H9 (cell line): Measurements from ENCODE around the gene HECTD1. TPM values are rescaled to one million over a fixed set of nuclear protein-coding genes. Genes with fewer than 3 reads are reported as not detected.

Experiments used
- DNase-seq: peaks from one replicate; pipeline ENCODE4 v3.0.0-alpha.2; 2017
- H2AFZ ChIP-seq: one replicate; pipeline ENCODE4 v1.6.1; 2013; ENCODE audit warnings: mild to moderate bottlenecking, low read length, control low read depth, moderate library complexity
- H2AK5ac ChIP-seq: 2 replicates; pipeline ENCODE4 v1.6.1; 2013; ENCODE audit warnings: low read length, control low read depth, mixed read lengths; ENCODE audit not compliant: insufficient read length
- H2BK120ac ChIP-seq: one replicate; pipeline ENCODE4 v1.6.1; 2013; ENCODE audit warnings: low read depth, mild to moderate bottlenecking, low read length, control low read depth, inconsistent platforms; ENCODE audit not compliant: poor library complexity, severe bottlenecking
- H2BK12ac ChIP-seq: 2 replicates; pipeline ENCODE4 v1.6.1; 2013; ENCODE audit warnings: low read length, control low read depth, mixed read lengths, low read depth; ENCODE audit not compliant: insufficient read length
- H2BK15ac ChIP-seq: 2 replicates; pipeline ENCODE4 v1.6.1; 2013; ENCODE audit warnings: low read depth, low read length, control low read depth
- H2BK20ac ChIP-seq: one replicate; pipeline ENCODE4 v1.6.1; 2013; ENCODE audit warnings: low read depth, mild to moderate bottlenecking, low read length, control low read depth, inconsistent platforms; ENCODE audit not compliant: poor library complexity, severe bottlenecking
- H2BK5ac ChIP-seq: 2 replicates; pipeline ENCODE4 v1.6.1; 2013; ENCODE audit warnings: low read length, control low read depth, mixed read lengths; ENCODE audit not compliant: insufficient read length
- H3K14ac ChIP-seq: 2 replicates; pipeline ENCODE4 v1.6.1; 2013; ENCODE audit warnings: low read length, control low read depth; ENCODE audit not compliant: insufficient read depth
- H3K18ac ChIP-seq: 2 replicates; pipeline ENCODE4 v1.6.1; 2013; ENCODE audit warnings: low read depth, mild to moderate bottlenecking, mixed read lengths, low read length, control low read depth; ENCODE audit not compliant: insufficient read length
- H3K23ac ChIP-seq: 2 replicates; pipeline ENCODE4 v1.6.1; 2013; ENCODE audit warnings: low read length, control low read depth, mixed read lengths, low read depth; ENCODE audit not compliant: insufficient read length
- H3K23me2 ChIP-seq: 2 replicates; pipeline ENCODE4 v1.6.1; 2013; ENCODE audit warnings: low read depth, mild to moderate bottlenecking, mixed read lengths, low read length, control low read depth; ENCODE audit not compliant: insufficient read length, poor library complexity, severe bottlenecking
- H3K27ac ChIP-seq: 2 replicates; pipeline ENCODE4 v1.5.1; 2013; ENCODE audit warnings: low read length, control low read depth, mixed read lengths, low read depth; ENCODE audit not compliant: insufficient read length
- H3K27me3 ChIP-seq: 2 replicates; pipeline ENCODE4 v1.6.1; 2013; ENCODE audit warnings: low read length, control low read depth, inconsistent platforms; ENCODE audit not compliant: insufficient read depth
- H3K4ac ChIP-seq: 2 replicates; pipeline ENCODE4 v1.6.1; 2013; ENCODE audit warnings: low read depth, mild to moderate bottlenecking, control low read depth, inconsistent platforms, low read length, moderate library complexity
- H3K4me1 ChIP-seq: 2 replicates; pipeline ENCODE4 v1.6.1; 2013; ENCODE audit warnings: low read length, control low read depth, inconsistent platforms; ENCODE audit not compliant: insufficient read depth
- H3K4me2 ChIP-seq: 2 replicates; pipeline ENCODE4 v1.6.1; 2013; ENCODE audit warnings: low read length, control low read depth, mixed read lengths; ENCODE audit not compliant: insufficient read length, insufficient read depth
- H3K56ac ChIP-seq: 2 replicates; pipeline ENCODE4 v1.6.1; 2013; ENCODE audit warnings: low read depth, mild to moderate bottlenecking, mixed read lengths, low read length, control low read depth; ENCODE audit not compliant: insufficient read length
- H3K79me1 ChIP-seq: 2 replicates; pipeline ENCODE4 v1.6.1; 2013; ENCODE audit warnings: low read depth, mild to moderate bottlenecking, moderate library complexity, low read length, control low read depth, inconsistent platforms; ENCODE audit not compliant: insufficient read depth, poor library complexity, severe bottlenecking
- H3K79me2 ChIP-seq: 2 replicates; pipeline ENCODE4 v1.6.1; 2013; ENCODE audit warnings: low read length, control low read depth, inconsistent platforms; ENCODE audit not compliant: insufficient read depth
- H3K9ac ChIP-seq: 2 replicates; pipeline ENCODE4 v1.6.1; 2013; ENCODE audit warnings: low read length, control low read depth, mixed read lengths; ENCODE audit not compliant: insufficient read length; ENCODE audit errors: extremely low read depth
- H3K9me3 ChIP-seq: one replicate; pipeline ENCODE4 v1.6.1; 2013; ENCODE audit warnings: low read depth, low read length, inconsistent platforms; ENCODE audit not compliant: control insufficient read depth
- H3T11ph ChIP-seq: one replicate; pipeline ENCODE4 v1.6.1; 2013; ENCODE audit warnings: mild to moderate bottlenecking, low read length, control low read depth, inconsistent platforms
- H4K20me1 ChIP-seq: one replicate; pipeline ENCODE4 v1.6.1; 2013; ENCODE audit not compliant: control insufficient read depth, insufficient read length, insufficient read depth
- H4K5ac ChIP-seq: 2 replicates; pipeline ENCODE4 v1.6.1; 2013; ENCODE audit warnings: low read depth, mild to moderate bottlenecking, mixed read lengths, low read length, control low read depth; ENCODE audit not compliant: insufficient read length
- H4K8ac ChIP-seq: replicated peaks from 2 replicates; pipeline ENCODE4 v1.6.1; 2013; ENCODE audit warnings: low read length, control low read depth, mixed read lengths, low read depth; ENCODE audit not compliant: insufficient read length
- H4K91ac ChIP-seq: 2 replicates; pipeline ENCODE4 v1.6.1; 2013; ENCODE audit warnings: low read depth, mild to moderate bottlenecking, moderate library complexity, mixed read lengths, low read length, control low read depth; ENCODE audit not compliant: insufficient read length
- H3K27ac Mint-ChIP-seq, 3 experiments: 2 replicates in 2 of 3; 3 replicates in 1 of 3; pipeline ENCODE4 v1.8.0; 2020 to 2021; ENCODE audit warnings: mixed read lengths in 3 of 3, mild to moderate bottlenecking in 1 of 3, moderate library complexity in 1 of 3
- H3K27me3 Mint-ChIP-seq: 2 replicates; pipeline ENCODE4 v1.8.0; 2021; ENCODE audit warnings: low read depth, mild to moderate bottlenecking, moderate library complexity, mixed read lengths
- H3K36me3 Mint-ChIP-seq, 3 experiments: 2 replicates in 2 of 3; 3 replicates in 1 of 3; pipeline ENCODE4 v1.8.0; 2020 to 2021; ENCODE audit warnings: low read depth in 3 of 3, mixed read lengths in 3 of 3; ENCODE audit not compliant: insufficient read depth in 1 of 3
- H3K4me1 Mint-ChIP-seq, 2 experiments: 2 replicates each; pipeline ENCODE4 v1.8.0; 2020; ENCODE audit warnings: mixed read lengths in 2 of 2
- H3K4me3 Mint-ChIP-seq, 2 experiments: 2 replicates in 1 of 2; 3 replicates in 1 of 2; pipeline ENCODE4 v1.8.0; 2020 to 2021; ENCODE audit warnings: mild to moderate bottlenecking in 2 of 2, mixed read lengths in 2 of 2, moderate library complexity in 1 of 2
- H3K9me3 Mint-ChIP-seq, 2 experiments: 2 replicates in 1 of 2; 3 replicates in 1 of 2; pipeline ENCODE4 v1.8.0; 2020; ENCODE audit warnings: mild to moderate bottlenecking in 2 of 2, mixed read lengths in 2 of 2, moderate library complexity in 1 of 2
- WGBS: extraction: QIAGEN DNeasy Blood & Tissue Kit; methylation state at CpG from one replicate; pipeline ENCODE4 v1.1.7; 2013; ENCODE audit warnings: missing lambda C conversion rate, low lambda C conversion rate, mixed read lengths; ENCODE audit not compliant: insufficient read length; ENCODE audit errors: extremely low coverage; 5-methylcytosine and 5-hydroxymethylcytosine counted together
- total RNA-seq: library from RNA; stranded (reverse); gene quantifications from 2 replicates; pipeline ENCODE4 v1.2.1, GENCODE V29; 2021
- TF ChIP-seq, protein P1 (sequence below): fragments of 200-600 bp; sonication (generic); conservative IDR thresholded peaks from 3 replicates; pipeline ENCODE4 v1.8.0; 2021; ENCODE audit warnings: antibody characterized with exemption, mild to moderate bottlenecking

Gene HECTD1
- total RNA-seq, 1 experiment from 2014 or later = 135 TPM

DNA sequence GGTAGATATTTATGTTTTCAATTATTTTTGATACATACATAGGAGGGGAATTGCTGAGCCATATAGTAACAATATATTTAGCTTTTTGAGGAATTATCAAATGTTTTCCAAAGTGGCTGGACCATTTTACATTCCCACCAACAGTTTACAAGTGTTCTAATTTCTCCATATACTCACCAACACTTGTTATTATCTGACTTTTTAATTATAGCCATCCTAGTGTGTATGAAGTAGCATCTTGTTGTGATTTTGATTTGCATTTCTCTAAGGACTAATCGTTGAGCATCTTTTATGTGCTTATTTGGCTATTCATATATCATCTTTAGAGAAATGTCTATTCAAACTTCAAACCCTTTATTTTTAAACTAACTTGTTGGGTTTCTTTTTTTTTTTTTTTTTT is 17.2 kb upstream of the HECTD1 start:
- H2AFZ ChIP-seq = no peak overlapping the region
- Mint-ChIP-seq H3K36me3 (no peaks in the 10 kb centered on the region), H3K27me3 (no peaks in the 10 kb centered on the region), H3K9me3 (no peaks in the 10 kb centered on the region), H3K4me1 (peaks cover 3% of the 10 kb centered on the region in 2 experiments), H3K27ac (no peak overlapping the region), H3K4me3 (no peak overlapping the region)
- no peaks in the 10 kb centered on the region for H3K23me2 ChIP-seq
- no peaks in the 10 kb centered on the region for H3K79me1 ChIP-seq
- H3K14ac ChIP-seq = no peak overlapping the region
- H3K79me2 ChIP-seq = no peaks in the 10 kb centered on the region
- H3K56ac ChIP-seq = no peak overlapping the region
- H3K4me1 ChIP-seq = peaks cover 3% of the 10 kb centered on the region; the same call in 1 of the 2 replicates
- H4K20me1 ChIP-seq = no peaks in the 10 kb centered on the region
- no peak overlapping the region for H3K9ac ChIP-seq
- H2BK120ac ChIP-seq = no peak overlapping the region
- no CpG with 5 or more reads among the region's 1 CpG for WGBS
- H3K18ac ChIP-seq = no peak overlapping the region
- no peak overlapping the region for H3K4me2 ChIP-seq
- H3K27ac ChIP-seq = no peak overlapping the region
- H2AK5ac ChIP-seq = no peak overlapping the region
- no peak overlapping the region for H2BK5ac ChIP-seq
- no peak overlapping the region for H4K8ac ChIP-seq
- no peak overlapping the region for H4K91ac ChIP-seq
- H3K27me3 ChIP-seq = no peaks in the 10 kb centered on the region
- H3K4ac ChIP-seq = no peak overlapping the region
- H2BK20ac ChIP-seq = no peak overlapping the region
- H4K5ac ChIP-seq = no peak overlapping the region
- TF ChIP-seq, protein P1, sequence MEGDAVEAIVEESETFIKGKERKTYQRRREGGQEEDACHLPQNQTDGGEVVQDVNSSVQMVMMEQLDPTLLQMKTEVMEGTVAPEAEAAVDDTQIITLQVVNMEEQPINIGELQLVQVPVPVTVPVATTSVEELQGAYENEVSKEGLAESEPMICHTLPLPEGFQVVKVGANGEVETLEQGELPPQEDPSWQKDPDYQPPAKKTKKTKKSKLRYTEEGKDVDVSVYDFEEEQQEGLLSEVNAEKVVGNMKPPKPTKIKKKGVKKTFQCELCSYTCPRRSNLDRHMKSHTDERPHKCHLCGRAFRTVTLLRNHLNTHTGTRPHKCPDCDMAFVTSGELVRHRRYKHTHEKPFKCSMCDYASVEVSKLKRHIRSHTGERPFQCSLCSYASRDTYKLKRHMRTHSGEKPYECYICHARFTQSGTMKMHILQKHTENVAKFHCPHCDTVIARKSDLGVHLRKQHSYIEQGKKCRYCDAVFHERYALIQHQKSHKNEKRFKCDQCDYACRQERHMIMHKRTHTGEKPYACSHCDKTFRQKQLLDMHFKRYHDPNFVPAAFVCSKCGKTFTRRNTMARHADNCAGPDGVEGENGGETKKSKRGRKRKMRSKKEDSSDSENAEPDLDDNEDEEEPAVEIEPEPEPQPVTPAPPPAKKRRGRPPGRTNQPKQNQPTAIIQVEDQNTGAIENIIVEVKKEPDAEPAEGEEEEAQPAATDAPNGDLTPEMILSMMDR = no peak
- no peaks in the 10 kb centered on the region for H3K9me3 ChIP-seq
- H2BK15ac ChIP-seq = no peak overlapping the region
- no peak for DNase-seq
- no peak overlapping the region for H2BK12ac ChIP-seq
- H3K23ac ChIP-seq = no peak overlapping the region
- H3T11ph ChIP-seq = no peak overlapping the region
